HG03097 (cell line): ENCODE results near the gene RASA3.

Experiments used
- ATAC-seq: cut with Tn5 transposase; IDR thresholded peaks from one replicate; pipeline ENCODE4 v1.9.1; 2021; ENCODE audit not compliant: unreplicated experiment, low FRiP score

Gene RASA3

GRCh38 chr13:114058051-114058867 lies 74.2 kb downstream of the RASA3 start:
- ATAC-seq, result no peak

DNA sequence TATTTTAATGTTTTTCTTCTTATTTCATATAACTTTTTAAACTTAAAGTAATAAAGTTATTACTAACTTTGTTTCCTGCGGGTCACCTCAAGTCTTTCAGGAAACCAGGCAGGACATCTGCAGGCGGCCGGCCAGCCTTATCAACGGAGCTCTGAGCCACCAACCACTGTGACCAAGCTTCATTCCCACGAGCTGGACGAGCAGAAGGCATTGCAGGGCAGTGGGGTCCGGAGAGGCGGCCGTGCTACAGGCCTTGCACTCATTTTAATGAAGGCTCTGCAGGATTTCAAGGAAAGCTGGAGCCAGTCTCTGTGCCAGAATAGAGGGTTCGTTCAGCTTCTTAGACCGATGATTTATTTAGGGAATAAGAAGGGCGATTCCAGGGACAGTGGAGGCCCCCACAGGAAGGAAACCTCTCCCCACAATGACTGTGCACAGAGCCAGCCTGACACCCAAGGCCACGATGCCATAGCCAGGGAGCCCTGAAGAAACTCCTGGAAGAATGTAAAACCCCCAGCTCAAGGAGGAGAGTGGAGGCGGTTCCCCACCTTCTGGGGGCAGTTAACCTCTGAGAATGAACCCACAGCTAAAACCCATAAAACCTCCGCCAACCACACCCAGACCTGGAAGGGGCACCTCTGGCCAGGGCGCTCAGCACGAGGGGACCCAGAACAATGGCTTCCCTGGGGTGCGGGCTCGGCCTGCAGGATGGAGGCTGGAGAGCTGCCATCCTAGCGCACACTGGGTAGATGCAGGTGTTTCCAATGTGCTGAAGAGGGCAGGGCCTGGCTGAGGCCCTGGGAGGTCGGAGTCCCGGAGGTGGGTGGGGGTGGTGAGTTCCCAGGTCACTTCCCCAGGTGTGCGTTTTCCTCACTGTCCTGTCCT lies 75.0 kb downstream of the RASA3 start:
- ATAC-seq, result no peak

GRCh38 chr13:114056205-114057013 lies 76.0 kb downstream of the RASA3 start:
- no peak for ATAC-seq

- no peak for ATAC-seq
These were observed 76.7 kb downstream of the RASA3 start for GRCh38 chr13:114055766-114056165.

DNA sequence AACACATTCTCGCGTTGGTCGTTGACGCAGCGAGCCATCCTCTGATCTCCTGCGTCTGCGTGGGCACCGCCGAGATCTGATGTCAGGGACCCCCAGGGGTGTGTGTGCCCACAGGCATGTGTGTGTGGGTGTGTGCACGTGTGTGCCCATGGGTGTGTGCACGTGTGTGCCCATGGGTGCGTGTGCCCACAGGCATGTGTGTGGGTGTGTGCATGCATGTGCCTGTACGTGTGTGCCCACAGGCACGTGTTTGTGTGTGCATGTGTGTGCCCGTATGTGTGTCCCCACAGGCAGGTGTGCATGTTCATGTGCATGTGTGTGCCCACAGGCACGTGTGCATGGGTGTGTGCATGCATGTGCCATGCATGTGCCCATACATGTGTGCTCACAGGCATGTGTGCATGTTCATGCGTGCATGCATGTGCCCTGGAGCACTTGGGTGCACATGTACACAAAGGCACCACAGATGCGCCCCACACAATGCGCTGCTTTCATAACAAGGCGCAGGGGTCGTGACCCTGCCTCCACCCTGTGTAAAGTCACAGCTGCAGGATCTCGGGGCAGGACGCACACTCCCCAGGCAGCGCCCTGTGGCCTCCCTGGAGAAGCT lies 77.5 kb downstream of the RASA3 start:
- no peak for ATAC-seq

DNA sequence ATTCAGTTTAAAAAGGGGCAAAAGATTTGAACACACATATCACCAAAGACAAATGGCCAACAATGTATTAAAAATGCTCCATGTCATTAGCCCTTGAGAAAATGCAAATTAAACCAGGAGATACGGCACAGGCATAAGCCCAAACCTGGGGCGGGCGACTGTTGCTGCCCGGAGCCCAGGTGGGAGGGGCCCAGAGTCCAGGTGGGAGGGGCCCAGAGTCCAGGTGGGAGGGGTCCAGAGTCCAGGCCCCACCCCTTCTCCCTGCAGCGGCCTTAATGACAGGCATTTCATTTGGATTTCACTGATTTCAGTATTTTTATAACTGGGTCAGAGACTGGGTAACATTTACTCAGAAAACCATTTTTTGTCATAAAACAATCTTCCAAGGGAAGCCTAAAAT lies 78.2 kb downstream of the RASA3 start:
- ATAC-seq, result no peak

DNA sequence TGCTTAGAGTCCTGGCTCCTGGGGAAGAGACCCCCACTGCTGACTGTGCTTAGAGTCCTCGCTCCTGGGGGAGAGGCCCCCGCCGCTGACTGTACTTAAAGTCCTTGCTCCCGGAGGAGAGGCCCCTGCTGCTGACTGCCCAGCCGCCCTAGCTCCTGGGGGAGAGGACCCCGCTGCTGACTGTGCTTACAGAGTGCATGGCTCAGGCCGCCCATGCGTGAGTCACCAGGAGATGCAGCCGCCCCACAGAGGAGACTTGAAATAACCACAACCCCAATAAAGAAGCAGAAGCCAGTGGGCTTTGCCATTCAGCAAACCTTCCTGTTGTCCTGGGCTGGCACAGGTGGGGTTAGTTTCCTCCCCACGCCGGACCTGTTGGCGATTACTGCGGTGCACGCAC lies 79.4 kb downstream of the RASA3 start:
- ATAC-seq, result no peak

- no peak for ATAC-seq
These were observed 81.6 kb downstream of the RASA3 start for GRCh38 chr13:114050536-114051450.

GRCh38 chr13:114049626-114050101 lies 82.8 kb downstream of the RASA3 start:
- ATAC-seq, result no peak

DNA sequence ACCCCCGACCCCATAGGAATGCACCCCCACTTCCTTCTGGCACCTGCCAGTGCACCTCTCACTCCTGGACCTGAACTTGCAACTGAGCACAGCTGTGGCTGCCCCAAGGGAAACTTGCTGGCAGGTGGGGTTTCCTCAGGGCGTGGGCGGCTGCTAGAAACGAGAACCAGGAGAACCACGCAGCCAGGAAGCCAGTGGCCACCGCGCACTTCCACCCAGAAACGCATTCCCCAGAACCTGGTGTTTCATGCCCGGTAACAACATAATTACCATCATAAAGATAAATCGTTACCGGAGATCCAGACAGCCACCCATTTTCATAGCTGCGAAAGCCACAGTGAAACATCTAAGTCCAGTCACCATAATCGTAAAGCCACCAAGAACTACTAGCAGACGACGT lies 83.4 kb downstream of the RASA3 start:
- no peak for ATAC-seq

GRCh38 chr13:114048443-114048842 lies 84.0 kb downstream of the RASA3 start:
- ATAC-seq, result no peak

DNA sequence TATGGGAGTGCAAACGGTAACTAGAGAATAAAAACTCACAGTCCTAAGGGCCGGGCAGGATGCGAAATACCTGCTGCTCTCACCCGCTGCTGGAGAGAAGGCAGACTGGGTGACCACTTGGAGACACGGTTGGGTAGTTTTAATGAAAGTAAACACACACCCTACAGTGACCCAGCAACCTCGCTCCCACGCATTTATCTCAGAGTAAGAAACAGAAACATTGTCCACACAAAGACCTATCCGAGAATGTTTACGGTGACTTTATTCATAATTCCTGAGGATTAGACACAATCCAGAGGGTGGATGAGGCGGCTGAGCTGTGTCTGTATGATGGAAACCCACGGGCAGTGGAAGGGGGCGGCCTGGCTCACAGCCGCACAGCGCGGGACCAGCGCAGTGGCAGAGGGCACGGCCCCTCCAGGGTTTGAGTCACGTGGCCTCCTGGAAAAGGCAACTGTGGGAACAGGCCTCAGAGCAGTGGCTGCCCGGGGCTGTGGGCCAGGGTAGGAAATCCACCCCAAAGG lies 85.0 kb downstream of the RASA3 start:
- ATAC-seq, result no peak

DNA sequence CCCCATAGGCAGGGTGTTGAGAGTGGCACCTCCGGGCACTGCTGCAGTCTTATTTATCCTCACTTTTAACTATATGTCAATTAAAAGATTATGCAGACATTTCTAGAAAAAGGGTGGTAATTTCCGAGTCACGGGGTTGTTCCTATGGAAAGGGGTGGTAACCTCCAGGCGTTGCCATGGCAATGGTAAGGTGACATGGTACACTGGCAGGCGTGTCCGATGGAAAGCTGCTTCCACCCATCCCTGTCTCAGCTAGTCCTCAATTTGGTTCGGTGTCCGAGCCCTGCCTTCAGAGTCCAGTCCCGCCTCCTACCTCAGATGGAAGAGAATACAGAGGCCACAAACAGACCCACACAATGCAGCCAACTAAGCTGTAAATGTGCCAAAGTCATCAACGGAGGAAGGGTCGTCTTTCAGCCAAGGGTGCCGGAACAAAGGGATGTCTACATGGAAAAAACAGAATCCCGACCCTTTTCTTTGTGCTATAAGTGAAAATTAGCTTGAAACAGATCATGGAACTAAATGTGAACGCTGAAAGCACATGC lies 85.9 kb downstream of the RASA3 start:
- ATAC-seq, result no peak

DNA sequence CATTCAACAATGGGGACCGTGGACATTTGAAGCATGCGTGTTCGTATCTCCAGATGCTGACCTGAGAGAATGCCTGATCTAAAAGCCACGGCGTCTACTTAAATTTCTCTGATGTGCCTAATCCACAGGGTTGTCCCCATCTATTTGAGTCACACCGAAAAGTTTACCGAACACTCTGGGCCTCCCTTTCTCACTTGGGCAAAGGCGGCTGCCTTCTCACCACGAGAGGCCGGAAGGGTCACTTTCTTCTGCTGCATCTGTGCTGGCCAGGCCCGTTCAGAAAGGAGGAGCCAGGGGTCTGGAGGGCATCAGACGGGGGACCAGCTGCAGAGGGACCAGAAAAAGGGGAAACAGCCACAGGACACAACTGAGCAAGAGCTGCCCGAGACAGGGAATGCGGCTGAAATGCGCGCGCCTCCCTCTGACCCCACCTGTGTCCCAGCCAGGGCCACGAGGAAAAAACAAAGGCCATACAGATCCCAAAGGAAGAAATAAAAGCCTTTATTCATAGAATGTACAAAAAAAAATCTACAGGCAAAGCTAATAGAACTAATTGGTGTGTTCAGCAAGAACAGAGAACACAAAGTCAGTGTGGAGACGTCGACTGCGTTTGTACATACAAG lies 87.2 kb downstream of the RASA3 start:
- no peak for ATAC-seq

DNA sequence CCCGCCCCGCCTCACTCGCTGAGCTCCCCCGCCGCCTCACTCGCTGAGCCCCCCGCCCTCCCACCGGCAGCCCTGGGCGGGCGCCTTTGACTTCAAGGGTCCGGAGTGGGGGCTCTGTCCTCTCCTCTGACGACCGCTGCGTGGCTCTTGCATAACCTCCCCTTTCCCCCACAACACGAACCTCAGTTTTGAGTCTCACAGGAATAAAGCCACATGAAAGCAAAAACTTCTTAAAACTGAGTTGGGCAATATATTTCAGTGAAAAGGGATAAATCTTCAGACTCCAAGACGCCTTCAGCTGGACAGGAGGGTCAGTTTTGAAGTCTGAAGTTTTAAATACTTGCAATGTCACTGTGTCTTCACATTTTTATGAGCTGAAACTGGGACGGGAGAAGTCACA lies 87.9 kb downstream of the RASA3 start:
- no peak for ATAC-seq

DNA sequence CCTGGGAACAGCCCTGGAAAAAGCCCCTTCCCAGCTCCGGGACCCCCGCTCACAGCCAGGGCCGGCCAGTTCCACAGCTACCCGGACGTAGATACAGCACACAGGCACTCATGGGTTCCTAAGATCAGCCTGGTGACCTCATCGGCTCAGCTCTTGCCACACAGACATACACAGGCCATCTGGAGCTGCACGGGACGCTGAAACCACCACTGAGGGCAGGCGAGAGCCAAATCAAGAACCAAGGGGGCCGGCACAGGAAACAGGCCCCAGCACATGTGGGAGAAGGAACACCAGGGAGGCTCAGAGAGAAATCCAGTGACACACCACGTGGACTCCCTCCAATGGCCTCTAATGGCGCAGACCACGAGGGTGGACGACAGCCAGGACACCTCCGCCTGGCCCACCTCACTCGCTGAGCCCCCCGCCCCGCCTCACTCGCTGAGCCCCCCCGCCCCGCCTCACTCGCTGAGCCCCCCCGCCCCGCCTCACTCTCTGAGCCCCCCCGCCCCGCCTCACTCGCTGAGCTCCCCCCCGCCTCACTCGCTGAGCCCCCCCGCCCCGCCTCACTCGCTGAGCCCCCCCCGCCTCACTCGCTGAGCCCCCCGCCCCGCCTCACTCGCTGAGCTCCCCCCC lies 88.9 kb downstream of the RASA3 start:
- no peak for ATAC-seq

GRCh38 chr13:114042066-114042815 lies 90.2 kb downstream of the RASA3 start:
- ATAC-seq, result no peak
